ENCODE data around the gene DCAF4. TPM values are rescaled to one million over a fixed set of nuclear protein-coding genes. Genes with fewer than 3 reads are reported as not detected.

Gene DCAF4
- total RNA-seq, 1 experiment from 2014 or later: 20.0 TPM

- H3K9me2 ChIP-seq (ENCODE audit: insufficient read depth): no peaks in the 10 kb centered on the region
- no peak for TF ChIP-seq EZH2 (IDR thresholded peaks at IDR 0.05; ENCODE audit: low read depth)
- no peak for TF ChIP-seq CTCF (conservative IDR thresholded peaks at IDR 0.05)
- no peak overlapping the region for H2AFZ ChIP-seq
- no peak overlapping the region for H3K4me2 ChIP-seq
- 0 out of 2 replicates have a peak, but pooled peaks cover 4% of the 10 kb centered on the region for H3K4me1 ChIP-seq (replicated peaks; ENCODE audit: insufficient read depth)
- no peak overlapping the region for H3K27ac ChIP-seq
- H3K9me3 ChIP-seq (ENCODE audit: insufficient read depth, low read depth): no peaks in the 10 kb centered on the region
- no peak overlapping the region for H3K4me3 ChIP-seq
- no peak for DNase-seq
- no peaks in the 10 kb centered on the region for H4K20me1 ChIP-seq (ENCODE audit: insufficient read depth)
- no peaks in the 10 kb centered on the region for H3K79me2 ChIP-seq (ENCODE audit: low read depth)
- peaks cover 64% of the 10 kb centered on the region for H3K27me3 ChIP-seq (ENCODE audit: insufficient read depth, low read depth)
- intact Hi-C loops (cut with micrococcal nuclease; ENCODE audit: unreplicated experiment): no loop called here
- POLR2A ChIA-PET (ENCODE audit: unreplicated experiment): no interaction called here
- H3F3A ChIP-seq (ENCODE audit: insufficient read depth, low read depth): no peaks in the 10 kb centered on the region
- CTCF ChIA-PET: no interaction called here
- BruUV-seq (replicated peaks): no TSS peak
- H3K36me3 ChIP-seq (ENCODE audit: low read depth): no peaks in the 10 kb centered on the region
Measured at GRCh38 chr14:72889366-72889765, 36.9 kb upstream of the DCAF4 start.

DNA sequence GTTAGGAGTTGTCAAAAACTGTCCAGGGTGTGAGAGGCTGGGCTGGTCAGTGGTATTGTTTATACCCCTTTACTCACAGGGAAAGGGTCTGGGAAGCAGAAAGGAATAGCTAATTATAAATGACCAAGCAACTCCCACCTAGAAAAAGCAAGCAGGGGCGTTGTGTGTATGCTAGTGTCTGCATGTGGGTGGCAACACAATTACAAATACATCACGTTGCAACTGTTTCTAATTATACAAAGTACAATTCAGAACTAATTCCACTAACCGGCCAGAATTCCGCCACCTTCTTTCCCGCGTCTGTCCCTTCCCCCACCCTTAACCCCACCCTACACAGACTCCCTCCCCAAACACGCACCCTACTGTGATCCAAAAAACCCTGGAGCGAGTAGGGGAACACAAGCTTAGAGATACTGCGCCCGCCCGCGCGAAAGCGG lies 34.6 kb upstream of the DCAF4 start:
- no peaks in the 10 kb centered on the region for H4K20me1 ChIP-seq (ENCODE audit: insufficient read depth)
- no peak for DNase-seq
- H3K27me3 ChIP-seq (ENCODE audit: insufficient read depth, low read depth): peaks cover 63% of the 10 kb centered on the region
- no peaks in the 10 kb centered on the region for H3K9me2 ChIP-seq (ENCODE audit: insufficient read depth)
- H3K4me3 ChIP-seq: no peak overlapping the region
- TF ChIP-seq EZH2 (IDR thresholded peaks at IDR 0.05; ENCODE audit: low read depth) (no peak), CTCF (conservative IDR thresholded peaks at IDR 0.05) (no peak)
- 0 out of 2 replicates have a peak, but pooled peaks cover 11% of the 10 kb centered on the region for H3K4me1 ChIP-seq (replicated peaks; ENCODE audit: insufficient read depth)
- H3K36me3 ChIP-seq (ENCODE audit: low read depth): no peaks in the 10 kb centered on the region
- H2AFZ ChIP-seq: no peak overlapping the region
- H3K27ac ChIP-seq: no peak overlapping the region
- no peak overlapping the region for H3K4me2 ChIP-seq
- CTCF ChIA-PET: no interaction called here
- intact Hi-C loops (cut with micrococcal nuclease; ENCODE audit: unreplicated experiment): no loop called here
- POLR2A ChIA-PET (ENCODE audit: unreplicated experiment): no interaction called here
- H3F3A ChIP-seq (ENCODE audit: insufficient read depth, low read depth): no peaks in the 10 kb centered on the region
- H3K79me2 ChIP-seq (ENCODE audit: low read depth): no peaks in the 10 kb centered on the region
- no TSS peak for BruUV-seq (replicated peaks)
- no peaks in the 10 kb centered on the region for H3K9me3 ChIP-seq (ENCODE audit: insufficient read depth, low read depth)

DNA sequence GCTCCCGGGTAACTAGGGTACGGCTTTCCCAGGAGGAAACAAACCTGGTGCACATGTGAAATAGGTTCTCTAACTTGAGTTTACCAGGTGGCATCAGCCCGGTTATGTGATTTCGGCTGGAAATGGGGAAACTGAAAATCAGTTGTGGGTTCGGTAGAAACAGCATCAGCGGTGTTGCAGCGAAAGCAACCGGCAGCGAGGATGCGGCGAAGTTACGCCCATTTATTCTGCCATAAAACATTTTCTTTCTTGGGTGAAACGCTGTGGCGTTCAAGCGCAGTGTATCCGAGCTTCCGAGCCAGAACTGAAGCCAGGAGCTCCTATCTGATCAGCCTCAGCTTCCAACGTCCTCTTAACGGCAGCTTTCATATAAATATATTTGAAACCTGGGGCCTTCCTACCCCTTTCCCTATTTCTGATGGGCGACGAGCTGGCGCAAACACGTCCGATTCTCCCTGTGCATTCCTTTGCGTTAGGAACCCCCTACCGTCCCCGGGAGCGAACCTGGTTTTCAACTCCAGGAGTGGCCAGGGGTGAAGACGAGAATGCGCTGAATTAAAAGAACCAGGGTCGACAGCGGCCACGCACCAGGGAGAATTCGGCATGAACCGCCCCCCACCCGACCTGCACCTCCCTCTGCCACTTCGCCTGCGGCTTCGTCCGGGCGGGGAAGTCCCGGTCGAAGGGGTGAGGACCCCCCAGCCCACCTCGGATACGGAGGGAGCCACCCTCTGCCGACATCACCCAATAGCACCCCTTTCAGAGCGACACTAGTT lies 34.0 kb upstream of the DCAF4 start:
- DNase-seq: no peak
- Histone ChIP-seq H2AFZ (no peak overlapping the region), H3K4me1 (replicated peaks; ENCODE audit: insufficient read depth) (0 out of 2 replicates have a peak, but pooled peaks cover 11% of the 10 kb centered on the region), H3K27ac (no peak overlapping the region), H3K4me3 (no peak overlapping the region), H3K4me2 (no peak overlapping the region), H3K36me3 (ENCODE audit: low read depth) (no peaks in the 10 kb centered on the region), H4K20me1 (ENCODE audit: insufficient read depth) (no peaks in the 10 kb centered on the region), H3F3A (ENCODE audit: insufficient read depth, low read depth) (no peaks in the 10 kb centered on the region), H3K9me3 (ENCODE audit: insufficient read depth, low read depth) (no peaks in the 10 kb centered on the region), H3K79me2 (ENCODE audit: low read depth) (no peaks in the 10 kb centered on the region), H3K27me3 (ENCODE audit: insufficient read depth, low read depth) (peaks cover 59% of the 10 kb centered on the region), H3K9me2 (ENCODE audit: insufficient read depth) (no peaks in the 10 kb centered on the region)
- intact Hi-C loops (cut with micrococcal nuclease; ENCODE audit: unreplicated experiment): no loop called here
- CTCF ChIA-PET: no interaction called here
- POLR2A ChIA-PET (ENCODE audit: unreplicated experiment): no interaction called here
- no TSS peak for BruUV-seq (replicated peaks)
- TF ChIP-seq EZH2 (IDR thresholded peaks at IDR 0.05; ENCODE audit: low read depth) (no peak), CTCF (conservative IDR thresholded peaks at IDR 0.05) (no peak)

Data from PC-9 (cell line).